ENCODE data around the gene CERS3. TPM values are rescaled to one million over a fixed set of nuclear protein-coding genes. Genes with fewer than 3 reads are reported as not detected.

The CERS3 gene
- polyA plus RNA-seq, 1 donor (not counting 4 experiments of a cell fraction or from before 2014, with no cell fraction given), result 23.5 TPM

- no peak for DNase-seq (ENCODE audit: low read depth, low spot score)
- TF ChIP-seq CTCF (optimal IDR thresholded peaks at IDR 0.05 in 1 of 3, IDR thresholded peaks at IDR 0.05 in 1 of 3, conservative IDR thresholded peaks at IDR 0.05 in 1 of 3; ENCODE audit: extremely low read depth in 1 of 3, insufficient read depth in 2 of 3, low read length in 3 of 3) (no peak), EZH2 (IDR thresholded peaks at IDR 0.05; ENCODE audit: low read length) (no peak)
- Histone ChIP-seq H4K20me1 (ENCODE audit: control insufficient read depth, extremely low read depth, insufficient read depth, low read length) (no peaks in the 10 kb centered on the region), H3K36me3 (ENCODE audit: control insufficient read depth in 2 of 2, extremely low read depth in 1 of 2, insufficient read depth in 2 of 2, low read length in 2 of 2) (peaks cover 0 to 1% of the 10 kb centered on the region in 2 experiments), H3K9me1 (ENCODE audit: control insufficient read depth, extremely low read depth, insufficient read depth, low read length) (no peaks in the 10 kb centered on the region), H3K27me3 (ENCODE audit: control insufficient read depth, extremely low read depth, insufficient read depth, low read length) (no peaks in the 10 kb centered on the region), H2AFZ (ENCODE audit: control insufficient read depth, low read length) (no peak overlapping the region), H3K4me1 (ENCODE audit: control insufficient read depth, extremely low read depth, insufficient read depth, low read length) (no peaks in the 10 kb centered on the region), H3K4me2 (ENCODE audit: control insufficient read depth, extremely low read depth, insufficient read depth, low read depth, low read length) (no peak overlapping the region), H3K9ac (ENCODE audit: control insufficient read depth, extremely low read depth, insufficient read depth, low read length) (no peak overlapping the region), H3K79me2 (ENCODE audit: control insufficient read depth, insufficient read depth, low read length) (no peaks in the 10 kb centered on the region), H3K27ac (ENCODE audit: control insufficient read depth, insufficient read depth, low read length) (no peak overlapping the region), H3K4me3 (ENCODE audit: control insufficient read depth in 2 of 3, extremely low read depth in 1 of 3, insufficient read depth in 2 of 3, low read depth in 1 of 3, low read length in 3 of 3) (no peak overlapping the region), H3K9me3 (ENCODE audit: control insufficient read depth, low read depth, low read length) (no peaks in the 10 kb centered on the region)
- no peak for FAIRE-seq
- dilution Hi-C loops (cut with MboI; ENCODE audit: extremely low pct_ligation_motif_present, low sequenced_read_pairs), result no loop called here
These were observed 98.3 kb downstream of the CERS3 start for GRCh38 chr15:100430411-100430810.

- DNase-seq (ENCODE audit: low read depth, low spot score) (no peak), FAIRE-seq (no peak)
- Histone ChIP-seq H3K79me2 (ENCODE audit: control insufficient read depth, insufficient read depth, low read length) (no peaks in the 10 kb centered on the region), H3K9me1 (ENCODE audit: control insufficient read depth, extremely low read depth, insufficient read depth, low read length) (no peaks in the 10 kb centered on the region), H3K27ac (ENCODE audit: control insufficient read depth, insufficient read depth, low read length) (no peak overlapping the region), H3K9ac (ENCODE audit: control insufficient read depth, extremely low read depth, insufficient read depth, low read length) (no peak overlapping the region), H3K27me3 (ENCODE audit: control insufficient read depth, extremely low read depth, insufficient read depth, low read length) (no peaks in the 10 kb centered on the region), H3K9me3 (ENCODE audit: control insufficient read depth, low read depth, low read length) (no peaks in the 10 kb centered on the region), H4K20me1 (ENCODE audit: control insufficient read depth, extremely low read depth, insufficient read depth, low read length) (no peaks in the 10 kb centered on the region), H2AFZ (ENCODE audit: control insufficient read depth, low read length) (no peak overlapping the region), H3K4me2 (ENCODE audit: control insufficient read depth, extremely low read depth, insufficient read depth, low read depth, low read length) (no peak overlapping the region), H3K4me1 (ENCODE audit: control insufficient read depth, extremely low read depth, insufficient read depth, low read length) (no peaks in the 10 kb centered on the region), H3K4me3 (ENCODE audit: control insufficient read depth in 2 of 3, extremely low read depth in 1 of 3, insufficient read depth in 2 of 3, low read depth in 1 of 3, low read length in 3 of 3) (no peak overlapping the region), H3K36me3 (ENCODE audit: control insufficient read depth in 2 of 2, extremely low read depth in 1 of 2, insufficient read depth in 2 of 2, low read length in 2 of 2) (no peaks in the 10 kb centered on the region)
- TF ChIP-seq EZH2 (IDR thresholded peaks at IDR 0.05; ENCODE audit: low read length), result no peak
- no peak for TF ChIP-seq CTCF (optimal IDR thresholded peaks at IDR 0.05 in 1 of 3, IDR thresholded peaks at IDR 0.05 in 1 of 3, conservative IDR thresholded peaks at IDR 0.05 in 1 of 3; ENCODE audit: extremely low read depth in 1 of 3, insufficient read depth in 2 of 3, low read length in 3 of 3)
- dilution Hi-C loops (cut with MboI; ENCODE audit: extremely low pct_ligation_motif_present, low sequenced_read_pairs), result no loop called here
These were observed 99.5 kb downstream of the CERS3 start for GRCh38 chr15:100429116-100429728.
